HCT116 (cell line): ENCODE measurements around the gene PNKP. TPM values are rescaled to one million over a fixed set of nuclear protein-coding genes. Genes with fewer than 3 reads are reported as not detected.

Source experiments
- ATAC-seq: fragments of 200-7000 bp; cut with Tn5 transposase; 2 replicates; pipeline ENCODE4 v1.9.1; 2020; ENCODE audit warnings: mild to moderate bottlenecking, moderate library complexity
- BruUV-seq: library from RNA; stranded (reverse); fragments of 400-500 nt; replicated peaks from 2 replicates; lab custom pipeline; 2021; lab: Mats Ljungman, UMichigan
- CTCF ChIA-PET: fragments of 300-600 bp; sonication (Branson Sonifier 250); formaldehyde crosslinking; loops from one replicate; lab custom pipeline; 2021; ENCODE audit warnings: antibody characterized with exemption; lab: Charles Lee
- POLR2A ChIA-PET: fragments of 300-600, 350-600 bp; sonication (Branson Sonifier 250); formaldehyde crosslinking; loops from one replicate; lab custom pipeline; 2021; ENCODE audit warnings: antibody characterized with exemption; lab: Charles Lee
- RAD21 ChIA-PET, 2 experiments: fragments of 300-600 bp; sonication (Branson Sonifier 250); formaldehyde crosslinking; loops; one replicate each; lab custom pipeline; 2023; ENCODE audit warnings: low total read pairs in 2 of 2; ENCODE audit not compliant: uncharacterized antibody in 2 of 2, unreplicated experiment in 2 of 2, low non-redundant PET in 1 of 2; lab: Charles Lee
- DNase-seq: peaks from one replicate; pipeline ENCODE4 v3.0.0-alpha.2; 2010; ENCODE audit warnings: low read depth, low spot score
- H2AFZ ChIP-seq: fragments of 200-600 bp; shearing (Covaris generic), sonication (generic); 2 replicates; pipeline ENCODE4 v1.6.1; 2017; ENCODE audit warnings: low read depth, mixed run types, mixed read lengths, antibody characterized with exemption, low read length; ENCODE audit not compliant: poor library complexity, severe bottlenecking
- H3K27ac ChIP-seq: 2 replicates; pipeline ENCODE4 v1.5.1; 2012; ENCODE audit warnings: low read depth, low read length
- H3K27me3 ChIP-seq: fragments of 200-600 bp; sonication (generic); 2 replicates; pipeline ENCODE4 v1.6.1; 2016; ENCODE audit warnings: mixed run types, low read length, mixed read lengths; ENCODE audit not compliant: insufficient read depth
- H3K36me3 ChIP-seq, 2 experiments: fragments of 200-500 bp in 1 of 2; fragments of 200-600 bp in 1 of 2; sonication (Bioruptor generic) in 1 of 2; sonication (generic) in 1 of 2; 2 replicates each; pipeline versions ENCODE4 v1.5.1 to v1.6.1; 2014 to 2016; ENCODE audit warnings: low read length in 2 of 2, inconsistent platforms in 1 of 2, mixed read lengths in 1 of 2, mixed run types in 1 of 2; ENCODE audit not compliant: insufficient read depth in 2 of 2, control insufficient read depth in 1 of 2
- H3K4me1 ChIP-seq, 2 experiments: fragments of 200-600 bp in 1 of 2; sonication (generic) in 1 of 2; 2 replicates each; pipeline versions ENCODE4 v1.5.1 to v1.6.1; 2012 to 2017; ENCODE audit warnings: low read length in 2 of 2, inconsistent platforms in 1 of 2, mild to moderate bottlenecking in 1 of 2, mixed read lengths in 1 of 2, mixed run types in 1 of 2, moderate library complexity in 1 of 2; ENCODE audit not compliant: insufficient read depth in 2 of 2, control insufficient read depth in 1 of 2
- H3K4me2 ChIP-seq: fragments of 200-600 bp; sonication (generic); 2 replicates; pipeline ENCODE4 v1.6.1; 2017; ENCODE audit warnings: mixed run types, low read length, mixed read lengths
- H3K4me3 ChIP-seq, 2 experiments: fragments of 200-600 bp in 1 of 2; sonication (generic) in 1 of 2; replicated peaks in 1 of 2; 2 replicates each; pipeline ENCODE4 v1.5.1; 2011 to 2016; ENCODE audit warnings: low read length in 2 of 2, control low read depth in 1 of 2, low read depth in 1 of 2, mild to moderate bottlenecking in 1 of 2, mixed read lengths in 1 of 2, mixed run types in 1 of 2
- H3K79me2 ChIP-seq: fragments of 200-600 bp; sonication (generic); 2 replicates; pipeline ENCODE4 v1.6.1; 2017; ENCODE audit warnings: mild to moderate bottlenecking, mixed run types, low read length, moderate library complexity, mixed read lengths; ENCODE audit not compliant: insufficient read depth
- H3K9ac ChIP-seq: fragments of 200-600 bp; sonication (generic); 2 replicates; pipeline ENCODE4 v1.6.1; 2016; ENCODE audit warnings: low read length, mixed read lengths
- H3K9me2 ChIP-seq: fragments of 200-600 bp; sonication (generic), shearing (Covaris generic); 2 replicates; pipeline ENCODE4 v1.6.1; 2017; ENCODE audit warnings: mixed run types, mild to moderate bottlenecking, moderate library complexity; ENCODE audit not compliant: insufficient read depth
- H3K9me3 ChIP-seq, 2 experiments: fragments of 200-500 bp in 1 of 2; fragments of 200-600 bp in 1 of 2; sonication (Bioruptor generic) in 1 of 2; sonication (generic) in 1 of 2; 2 replicates each; pipeline ENCODE4 v1.6.1; 2014 to 2017; ENCODE audit warnings: low read length in 2 of 2, mixed read lengths in 2 of 2, inconsistent platforms in 1 of 2, low read depth in 1 of 2, mild to moderate bottlenecking in 1 of 2, mixed run types in 1 of 2, moderate library complexity in 1 of 2; ENCODE audit not compliant: control insufficient read depth in 1 of 2, insufficient read depth in 1 of 2
- H4K20me1 ChIP-seq: fragments of 200-600 bp; sonication (generic), shearing (Covaris generic); 2 replicates; pipeline ENCODE4 v1.6.1; 2017; ENCODE audit warnings: mixed run types, mild to moderate bottlenecking, moderate library complexity; ENCODE audit not compliant: insufficient read depth
- CBX3 ChIP-seq: IDR thresholded peaks from 2 replicates; pipeline ENCODE4 v1.6.1; 2012; ENCODE audit warnings: low read depth
- CEBPB ChIP-seq: IDR thresholded peaks from 2 replicates; pipeline ENCODE4 v1.6.1; 2012; ENCODE audit warnings: low read depth
- CTCF ChIP-seq, 3 experiments: fragments of 200-600 bp in 1 of 3; sonication (generic) in 1 of 3; IDR thresholded peaks in 2 of 3; conservative IDR thresholded peaks in 1 of 3; 2 replicates each; pipeline ENCODE4 v1.5.1; 2012 to 2017; ENCODE audit warnings: low read depth in 2 of 3, low read length in 2 of 3, antibody characterized with exemption in 1 of 3, borderline replicate concordance in 1 of 3, control low read depth in 1 of 3, mild to moderate bottlenecking in 1 of 3, mixed read lengths in 1 of 3, mixed run types in 1 of 3, moderate library complexity in 1 of 3; ENCODE audit not compliant: insufficient read depth in 1 of 3
- ELF1 ChIP-seq: IDR thresholded peaks from 2 replicates; pipeline ENCODE4 v1.6.1; 2012; ENCODE audit warnings: low read depth, borderline replicate concordance
- EZH2phosphoT487 ChIP-seq: fragments of 200-600 bp; IDR thresholded peaks from 2 replicates; pipeline ENCODE4 v1.6.1; 2018; ENCODE audit warnings: antibody characterized with exemption, borderline replicate concordance
- JUND ChIP-seq: IDR thresholded peaks from 2 replicates; pipeline ENCODE4 v1.6.1; 2012
- MAX ChIP-seq: IDR thresholded peaks from 2 replicates; pipeline ENCODE4 v1.6.1; 2012
- POLR2A ChIP-seq: IDR thresholded peaks from 2 replicates; pipeline ENCODE4 v1.7.0; 2011; ENCODE audit warnings: borderline replicate concordance; ENCODE audit not compliant: insufficient read depth, insufficient read length; ENCODE audit errors: extremely low read depth
- RAD21 ChIP-seq: IDR thresholded peaks from 2 replicates; pipeline ENCODE4 v1.6.1; 2012; ENCODE audit warnings: low read depth, mild to moderate bottlenecking
- REST ChIP-seq: IDR thresholded peaks from 2 replicates; pipeline ENCODE4 v1.6.1; 2012; ENCODE audit warnings: low read depth
- SIN3A ChIP-seq: IDR thresholded peaks from 2 replicates; pipeline ENCODE4 v1.6.1; 2012; ENCODE audit warnings: low read depth
- SRF ChIP-seq: IDR thresholded peaks from 2 replicates; pipeline ENCODE4 v1.6.1; 2012; ENCODE audit warnings: low read depth
- TCF7L2 ChIP-seq: IDR thresholded peaks from 2 replicates; pipeline ENCODE4 v1.7.0; 2011; ENCODE audit warnings: borderline replicate concordance, inconsistent platforms; ENCODE audit not compliant: insufficient read depth, insufficient read length; ENCODE audit errors: extremely low read depth
- YY1 ChIP-seq: IDR thresholded peaks from 2 replicates; pipeline ENCODE4 v1.6.1; 2011; ENCODE audit warnings: low read length, low read depth, moderate library complexity, mild to moderate bottlenecking; ENCODE audit not compliant: insufficient replicate concordance; ENCODE audit errors: extremely low read depth
- ZBTB33 ChIP-seq: IDR thresholded peaks from 2 replicates; pipeline ENCODE4 v1.6.1; 2011; ENCODE audit warnings: mild to moderate bottlenecking, low read length, moderate library complexity; ENCODE audit not compliant: insufficient replicate concordance; ENCODE audit errors: extremely low read depth
- ZFX ChIP-seq: fragments of 450-650 bp; IDR thresholded peaks from 2 replicates; pipeline ENCODE4 v1.6.1; 2017
- intact Hi-C: fragments of 100-400 bp; cut with micrococcal nuclease; formaldehyde crosslinking; loops from 2 replicates; pipeline ENCODE4 v1.10.0; 2022
- total RNA-seq: library from RNA; stranded (reverse); gene quantifications from one replicate; pipeline ENCODE4 v1.2.1, GENCODE V29; 2021; ENCODE audit not compliant: unreplicated experiment

PNKP gene
- total RNA-seq, 1 experiment from 2014 or later = 129 TPM

GRCh38 chr19:49890349-49891311, 23.3 kb upstream of the PNKP start:
- ATAC-seq = peak; percentile 91
- no peak for DNase-seq
- H3K9me3 ChIP-seq = no peaks in the 10 kb centered on the region
- intact Hi-C loops = no loop called here
- no peaks in the 10 kb centered on the region for H3K36me3 ChIP-seq
- peak overlapping the region; percentile 56; the same call in 1 of the 2 replicates for H3K27ac ChIP-seq
- H3K4me3 ChIP-seq = peak overlapping the region; percentile 28 to 50
- no TSS peak for BruUV-seq
- H3K4me1 ChIP-seq = peaks cover 6 to 15% of the 10 kb centered on the region in 2 experiments
- no peaks in the 10 kb centered on the region for H4K20me1 ChIP-seq
- no peaks in the 10 kb centered on the region for H3K9me2 ChIP-seq
- TF ChIP-seq SRF = no peak
- no peak for TF ChIP-seq EZH2phosphoT487
- no peak for TF ChIP-seq ZBTB33
- TF ChIP-seq TCF7L2 = no peak
- peak in 1 of 3 experiments; percentile 10; a peak in 1 of 6 replicates for TF ChIP-seq CTCF (IDR thresholded peaks at IDR 0.05 in 2 of 3, conservative IDR thresholded peaks at IDR 0.05 in 1 of 3; ENCODE audit: borderline replicate concordance in 1 of 3, insufficient read depth in 1 of 3, low read depth in 2 of 3, low read length in 2 of 3)
- no peak for TF ChIP-seq POLR2A
- no peak for TF ChIP-seq JUND
- TF ChIP-seq CBX3 = no peak
- TF ChIP-seq CEBPB = no peak
- no peak; the same call in 1 of the 2 replicates for TF ChIP-seq ZFX
- TF ChIP-seq RAD21 = no peak
- TF ChIP-seq REST = no peak
- TF ChIP-seq ELF1 = no peak
- no peak for TF ChIP-seq YY1
- TF ChIP-seq SIN3A = no peak
- peak; percentile 34 for TF ChIP-seq MAX
- RAD21 ChIA-PET = no interaction called here
- H3K4me2 ChIP-seq = peak overlapping the region; percentile 78
- H3K79me2 ChIP-seq = no peaks in the 10 kb centered on the region
- CTCF ChIA-PET = no interaction called here
- H3K27me3 ChIP-seq = no peaks in the 10 kb centered on the region
- peak overlapping the region; percentile 43; the same call in 1 of the 2 replicates for H3K9ac ChIP-seq
- POLR2A ChIA-PET = interaction anchor here (1.3 kb wide), 1 partner anchor 21 kb away, joined by 5 read pairs; no protein-coding TSS in a partner anchor
- no peak overlapping the region for H2AFZ ChIP-seq
